ENCODE measurements around the gene KCNT1. TPM values are rescaled to one million over a fixed set of nuclear protein-coding genes. Genes with fewer than 3 reads are reported as not detected.

The KCNT1 gene
- total RNA-seq, 1 donor from 2014 or later: not detected

DNA sequence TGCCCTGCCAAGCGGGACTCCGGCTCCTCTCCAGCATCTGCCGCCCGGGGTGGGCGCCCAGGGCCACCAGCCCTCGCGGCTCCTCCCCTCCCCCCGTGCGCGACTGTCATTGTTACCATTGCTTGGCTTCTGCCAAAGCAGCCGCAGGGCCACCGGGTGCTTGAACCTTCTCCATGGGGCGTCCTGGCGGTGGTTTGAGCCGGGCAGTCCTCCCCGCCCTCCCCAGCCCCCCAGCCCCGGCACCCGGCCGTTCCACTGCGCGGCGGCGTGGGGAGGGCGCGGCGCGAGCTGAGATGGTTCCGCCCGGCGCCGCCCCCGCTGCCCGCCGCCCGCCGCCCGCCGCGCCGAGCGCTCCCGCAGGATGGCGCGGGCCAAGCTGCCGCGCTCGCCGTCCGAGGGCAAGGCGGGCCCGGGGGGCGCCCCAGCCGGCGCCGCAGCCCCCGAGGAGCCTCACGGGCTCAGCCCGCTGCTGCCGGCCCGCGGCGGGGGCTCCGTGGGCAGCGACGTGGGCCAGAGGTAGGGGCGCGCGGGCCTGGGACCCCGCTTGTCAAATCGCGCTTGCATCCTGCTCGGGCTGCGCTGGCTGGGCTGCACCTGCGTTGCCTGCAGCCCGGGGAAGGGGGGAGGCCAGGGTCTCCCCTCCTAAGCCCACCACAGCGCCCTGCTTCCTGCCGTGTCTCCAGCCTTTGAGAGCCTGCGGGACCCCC lies 34.4 kb downstream of the KCNT1 start:
- FAIRE-seq (no peak), DNase-seq (ENCODE audit: low read depth) (no peak)
- Histone ChIP-seq H3K4me3 (ENCODE audit: low read depth, low read length) (no peak overlapping the region), H3K27me3 (ENCODE audit: control insufficient read depth, insufficient read depth, low read length) (no peaks in the 10 kb centered on the region), H3K36me3 (ENCODE audit: control insufficient read depth, insufficient read depth, low read length) (no peaks in the 10 kb centered on the region)
- TF ChIP-seq CTCF (IDR thresholded peaks at IDR 0.05; ENCODE audit: insufficient read depth, low read length, severe bottlenecking): no peak

DNA sequence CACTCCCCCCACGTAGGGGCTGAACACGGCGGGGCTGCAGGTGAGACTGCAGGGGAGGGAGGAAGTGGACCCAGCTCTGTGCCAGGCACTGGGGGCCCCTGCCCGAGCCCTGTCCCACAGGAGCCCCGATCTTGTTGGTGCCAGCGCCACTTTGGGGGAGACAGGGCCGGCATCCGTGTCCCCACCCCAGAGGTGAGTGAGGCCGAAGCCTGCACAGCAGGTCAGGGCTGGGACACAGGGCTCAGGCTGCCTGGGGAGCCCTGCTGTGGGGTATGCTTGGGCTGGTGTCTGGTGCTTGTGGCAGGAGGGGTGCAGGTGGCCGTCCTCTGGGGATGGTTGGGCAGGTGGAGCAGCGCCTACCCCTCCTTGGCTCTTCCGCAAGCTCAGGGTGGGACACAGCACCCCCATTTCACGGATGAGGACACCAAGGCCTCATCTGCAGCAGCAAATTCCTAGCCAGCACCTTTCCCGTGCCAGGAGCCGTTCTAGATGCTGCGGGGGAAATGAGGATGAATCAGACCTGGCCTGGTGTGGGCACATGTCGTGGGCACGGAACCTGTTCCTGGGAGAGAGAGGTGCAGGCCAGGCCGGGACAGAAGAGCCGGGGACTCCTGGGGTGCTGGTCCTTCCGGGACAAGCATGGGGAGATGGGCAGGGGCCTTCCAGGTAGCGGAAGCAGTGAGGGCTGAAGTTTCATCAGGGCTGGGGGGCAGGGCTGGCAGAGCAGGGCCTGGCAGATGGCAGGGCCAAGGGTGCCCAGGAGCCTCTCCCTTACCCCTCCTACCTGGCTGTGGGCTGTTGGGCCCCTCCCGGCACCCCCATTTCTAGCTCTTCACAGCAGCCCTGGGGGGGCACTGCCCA lies 35.2 kb downstream of the KCNT1 start:
- H3K27me3 ChIP-seq (ENCODE audit: control insufficient read depth, insufficient read depth, low read length): no peaks in the 10 kb centered on the region
- TF ChIP-seq CTCF (IDR thresholded peaks at IDR 0.05; ENCODE audit: insufficient read depth, low read length, severe bottlenecking): no peak
- no peak for DNase-seq (ENCODE audit: low read depth)

GRCh38 chr9:135737840-135738521 lies 36.0 kb downstream of the KCNT1 start:
- DNase-seq (ENCODE audit: low read depth): no peak
- no peak for FAIRE-seq
- Histone ChIP-seq H3K4me3 (ENCODE audit: low read depth, low read length) (no peak overlapping the region), H3K36me3 (ENCODE audit: control insufficient read depth, insufficient read depth, low read length) (no peaks in the 10 kb centered on the region), H3K27me3 (ENCODE audit: control insufficient read depth, insufficient read depth, low read length) (no peaks in the 10 kb centered on the region)
- TF ChIP-seq CTCF (IDR thresholded peaks at IDR 0.05; ENCODE audit: insufficient read depth, low read length, severe bottlenecking): no peak

More for the DNA sequence above, 35.2 kb downstream of the KCNT1 start:
- H3K4me3 ChIP-seq (ENCODE audit: low read depth, low read length): no peak overlapping the region
- no peaks in the 10 kb centered on the region for H3K36me3 ChIP-seq (ENCODE audit: control insufficient read depth, insufficient read depth, low read length)
- FAIRE-seq: no peak

GRCh38 chr9:135739271-135740220 lies 37.6 kb downstream of the KCNT1 start:
- no peak for TF ChIP-seq CTCF (IDR thresholded peaks at IDR 0.05; ENCODE audit: insufficient read depth, low read length, severe bottlenecking)
- Histone ChIP-seq H3K4me3 (ENCODE audit: low read depth, low read length) (no peak overlapping the region), H3K36me3 (ENCODE audit: control insufficient read depth, insufficient read depth, low read length) (no peaks in the 10 kb centered on the region), H3K27me3 (ENCODE audit: control insufficient read depth, insufficient read depth, low read length) (no peaks in the 10 kb centered on the region)
- FAIRE-seq (no peak), DNase-seq (ENCODE audit: low read depth) (no peak)

Measured in bronchial epithelial cell (primary cell).